ENCODE data around the gene ARSB.

ARSB gene

DNA sequence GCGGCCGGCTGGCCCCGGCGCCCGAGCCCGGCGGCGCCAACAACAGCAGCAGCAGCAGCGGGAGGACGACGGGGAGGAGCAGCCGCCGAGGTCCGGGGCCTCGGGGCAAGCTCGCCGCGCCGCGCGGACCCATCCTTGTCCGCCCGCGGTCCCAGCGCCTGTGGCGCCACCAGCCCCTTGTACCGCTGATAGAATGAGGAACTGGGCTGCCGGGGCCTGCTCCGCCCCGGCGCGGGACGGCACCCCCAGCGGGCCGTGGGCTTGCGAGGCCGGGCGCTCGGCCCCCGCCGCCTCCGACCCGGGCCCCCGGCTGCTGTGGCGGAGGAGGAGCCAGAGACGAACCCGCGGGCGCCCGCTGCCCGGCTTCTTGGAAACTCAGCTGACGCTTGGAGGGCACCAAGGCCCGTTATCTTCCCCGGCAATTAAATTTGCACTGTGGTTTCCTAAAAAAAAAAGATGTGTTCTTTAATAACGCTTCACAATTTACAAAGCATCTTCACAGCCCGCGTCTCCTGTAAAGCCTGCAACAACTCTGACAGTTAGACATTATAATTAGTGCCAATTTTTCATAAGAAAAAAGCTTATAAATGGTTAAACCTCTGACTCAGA, at the start of gene ARSB:
TSS of gene ARSB (minus strand) at position 195 of the 609 bp plus-strand sequence. CDS start at position 133, 62 bp downstream.
- DNase-seq (ENCODE audit: low read depth) = peak; percentile 64

DNA sequence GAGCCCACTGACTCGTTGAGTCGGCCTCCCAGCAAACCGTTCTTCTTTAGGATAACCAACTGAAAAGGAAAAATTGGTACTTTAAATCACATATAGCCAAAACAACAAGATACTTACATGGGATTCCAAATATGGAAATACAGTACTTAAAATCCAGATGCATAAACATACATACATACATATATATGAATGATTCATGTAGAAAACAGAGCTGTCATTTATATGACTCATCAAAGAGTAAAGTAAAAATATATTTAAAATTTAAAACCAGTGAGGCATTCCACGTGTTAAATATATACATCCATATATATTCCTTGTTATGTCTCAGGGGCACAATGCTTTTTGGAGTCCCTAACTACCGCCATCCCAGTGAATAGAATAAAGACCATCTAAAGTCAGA, 47.7 kb upstream of the ARSB start:
- DNase-seq (ENCODE audit: low read depth) = no peak

DNA sequence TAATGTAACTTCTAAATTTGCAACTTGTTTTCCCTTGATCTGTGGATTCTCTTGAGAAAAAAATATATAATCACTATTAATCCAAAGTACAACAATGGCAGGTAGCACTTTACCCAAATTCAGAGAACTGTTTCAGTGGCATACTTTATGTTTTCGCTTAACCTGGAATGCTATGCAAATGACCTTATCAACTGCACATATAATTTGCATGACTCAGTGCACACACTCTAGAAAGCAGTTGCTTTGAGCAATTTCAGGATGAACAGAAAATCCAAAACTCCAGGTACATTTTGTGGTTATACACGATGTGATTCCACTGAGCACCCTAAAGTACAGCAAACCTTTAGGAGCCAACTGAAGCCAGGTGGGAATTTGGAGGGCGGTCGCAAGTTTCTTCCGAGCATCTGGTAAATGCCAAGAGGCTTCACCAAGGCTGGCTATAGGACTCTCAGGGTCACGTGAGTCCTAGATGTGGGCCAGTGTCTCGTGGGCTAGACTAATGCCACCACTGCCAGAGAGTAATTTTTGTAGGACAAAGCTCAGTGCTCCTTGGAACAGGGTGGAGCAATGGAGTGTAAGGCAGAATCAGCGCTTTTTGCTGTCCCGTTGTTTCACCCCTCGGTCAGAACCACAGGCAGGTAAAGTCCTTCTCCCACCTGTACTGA, 47.1 kb upstream of the ARSB start:
- peak; percentile 5 for DNase-seq (ENCODE audit: low read depth)

DNA sequence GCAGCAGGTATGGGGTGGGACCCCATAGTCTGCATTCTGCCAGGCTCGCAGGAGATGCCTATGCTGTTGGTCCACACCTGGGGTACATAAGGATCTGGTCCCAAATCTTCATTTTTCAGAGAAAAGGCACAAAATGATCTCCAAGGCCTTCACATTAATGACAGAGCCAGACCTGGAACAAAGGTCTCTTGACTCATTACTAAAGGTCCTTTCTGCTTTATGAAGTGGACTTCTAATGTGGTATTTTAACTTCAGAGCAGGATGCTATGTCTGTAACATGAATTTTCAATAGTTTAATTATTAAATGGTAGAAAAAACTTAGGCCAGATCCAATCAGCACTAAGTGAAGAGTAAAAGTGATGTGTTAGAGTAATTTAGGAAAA, 46.4 kb upstream of the ARSB start:
- DNase-seq (ENCODE audit: low read depth) = no peak

DNA sequence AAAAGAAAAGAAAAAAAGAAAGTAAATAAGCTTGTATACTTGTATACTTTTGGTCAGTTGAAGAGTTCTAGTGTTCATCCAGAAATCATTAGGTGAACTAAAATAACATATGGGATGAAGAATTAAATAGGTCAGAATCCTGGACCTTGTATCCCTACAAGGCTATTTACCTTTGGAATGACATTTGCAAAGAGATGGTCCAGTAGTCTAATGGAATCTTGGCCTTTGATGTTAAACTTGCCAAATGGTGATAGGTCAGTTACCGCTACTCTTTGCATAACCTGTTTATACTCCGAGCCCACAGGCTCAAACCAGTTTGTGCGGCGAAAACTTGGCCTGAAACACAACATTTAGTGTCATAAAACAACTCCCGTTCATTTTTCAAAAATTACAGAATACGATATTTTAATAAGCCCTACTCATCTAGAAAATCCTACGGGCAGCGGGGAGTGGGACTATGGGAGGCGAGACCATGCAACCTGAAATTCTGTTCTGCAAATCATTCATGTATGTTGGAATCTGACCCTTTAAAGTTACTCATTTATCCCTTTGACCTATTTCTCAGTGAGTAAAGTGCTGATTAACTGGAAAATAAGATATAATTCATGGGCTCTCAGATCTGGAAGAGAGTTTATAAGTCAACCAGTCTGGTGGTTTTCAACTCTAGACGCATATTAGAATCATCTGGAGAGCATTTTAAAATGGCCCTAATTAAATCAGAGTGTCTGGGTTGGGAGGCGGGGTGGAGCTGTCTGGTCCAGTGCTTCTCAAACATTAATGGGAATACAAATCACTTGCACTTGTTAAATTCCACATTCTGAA, 45.8 kb upstream of the ARSB start:
- DNase-seq (ENCODE audit: low read depth) = no peak

DNA sequence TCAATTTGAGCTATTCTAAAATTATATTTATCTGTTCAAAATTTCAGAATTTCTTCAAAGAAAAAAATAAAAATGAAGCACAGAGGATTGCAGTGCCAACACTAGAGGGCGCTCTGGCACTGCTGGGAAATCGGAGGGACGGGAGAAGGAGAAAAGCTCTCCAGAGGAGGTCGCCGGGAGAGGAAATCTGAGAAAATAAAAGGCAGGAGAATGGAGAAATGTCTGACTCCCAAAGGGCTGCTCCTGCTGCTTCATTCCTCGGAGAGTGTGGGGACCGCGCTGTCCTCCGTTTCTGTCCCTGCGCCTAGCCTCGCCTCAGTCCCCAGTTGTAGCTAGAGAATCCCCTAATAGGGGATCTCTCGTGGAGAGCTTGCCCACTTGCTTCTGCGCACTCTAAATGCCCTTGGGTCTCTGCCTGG, 40.0 kb upstream of the ARSB start:
- DNase-seq (ENCODE audit: low read depth) = peak; percentile 76

DNA sequence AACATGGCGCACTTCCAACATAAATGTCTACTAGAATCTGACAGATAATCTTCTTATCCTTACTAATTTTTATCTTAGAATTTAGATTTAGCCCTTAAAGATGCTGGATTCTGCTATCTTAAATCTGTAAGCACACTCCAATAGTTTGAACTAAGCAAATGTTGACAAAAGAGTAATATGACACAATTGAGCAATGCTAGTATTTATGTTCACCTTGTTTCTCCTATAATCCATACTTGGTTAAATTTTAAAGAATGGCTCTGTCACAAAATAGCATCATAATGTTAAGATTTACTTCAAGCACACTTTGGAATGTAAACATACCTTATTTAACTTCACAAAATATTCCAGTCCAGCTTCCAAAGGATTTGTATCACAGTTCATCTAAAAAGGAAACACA, 38.8 kb upstream of the ARSB start:
- no peak for DNase-seq (ENCODE audit: low read depth)

DNA sequence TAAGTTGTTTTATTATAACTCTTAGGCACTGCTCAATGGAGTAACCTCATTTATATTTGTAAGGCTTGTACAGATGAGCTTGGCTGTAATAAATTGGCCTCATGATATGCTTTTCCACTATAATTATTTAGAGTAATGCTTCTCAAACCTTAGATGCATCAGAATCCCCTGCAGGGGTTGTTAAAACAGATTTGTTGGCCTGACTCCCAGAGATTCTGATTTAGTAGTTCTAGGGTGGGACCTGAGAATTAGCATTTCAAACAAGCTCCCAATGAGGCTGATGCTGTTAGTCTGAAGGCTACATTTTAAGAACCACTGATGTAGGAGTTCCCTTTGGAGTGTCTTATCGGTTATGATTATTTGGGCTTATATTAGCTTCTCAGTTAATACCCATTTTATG, 38.2 kb upstream of the ARSB start:
- peak; percentile 7 for DNase-seq (ENCODE audit: low read depth)

DNA sequence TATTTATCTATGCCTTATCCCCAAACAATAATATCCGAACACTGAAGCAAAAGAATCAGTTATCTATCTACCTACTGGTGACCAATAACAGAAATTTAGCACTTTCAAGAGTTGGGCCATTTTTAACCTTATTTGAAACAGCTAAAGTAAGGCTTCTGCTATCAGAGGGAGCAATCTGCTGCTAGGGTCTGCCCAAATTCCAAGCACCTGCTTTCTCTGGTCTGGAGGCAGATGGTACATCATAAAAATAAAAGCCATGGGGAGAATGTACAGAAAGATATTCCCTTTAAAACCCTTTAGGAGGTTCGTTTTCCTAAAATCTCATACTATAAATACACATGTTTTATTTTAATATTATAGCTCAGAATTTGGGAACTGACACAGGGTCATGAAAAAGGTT, 37.7 kb upstream of the ARSB start:
- DNase-seq (ENCODE audit: low read depth) = no peak

DNA sequence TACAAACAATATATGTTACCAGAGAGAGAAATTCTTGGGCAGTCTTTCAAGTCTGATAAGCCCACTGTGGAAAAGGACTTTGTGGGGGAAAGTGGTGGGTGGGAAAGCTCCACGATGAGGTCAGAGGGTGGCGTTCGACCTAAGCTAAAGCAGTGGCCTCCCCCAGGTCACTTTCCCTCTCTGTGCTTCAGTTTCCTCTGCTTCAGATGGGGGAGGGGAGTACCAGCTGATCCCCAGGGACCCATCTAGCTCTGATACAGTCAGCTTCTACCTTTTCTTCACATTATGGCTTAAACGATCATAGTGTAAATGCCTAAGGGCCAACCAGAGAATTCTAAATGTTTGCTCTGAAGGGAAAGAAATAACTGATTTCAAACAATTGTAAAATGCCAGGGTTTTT, 36.6 kb upstream of the ARSB start:
- no peak for DNase-seq (ENCODE audit: low read depth)

DNA sequence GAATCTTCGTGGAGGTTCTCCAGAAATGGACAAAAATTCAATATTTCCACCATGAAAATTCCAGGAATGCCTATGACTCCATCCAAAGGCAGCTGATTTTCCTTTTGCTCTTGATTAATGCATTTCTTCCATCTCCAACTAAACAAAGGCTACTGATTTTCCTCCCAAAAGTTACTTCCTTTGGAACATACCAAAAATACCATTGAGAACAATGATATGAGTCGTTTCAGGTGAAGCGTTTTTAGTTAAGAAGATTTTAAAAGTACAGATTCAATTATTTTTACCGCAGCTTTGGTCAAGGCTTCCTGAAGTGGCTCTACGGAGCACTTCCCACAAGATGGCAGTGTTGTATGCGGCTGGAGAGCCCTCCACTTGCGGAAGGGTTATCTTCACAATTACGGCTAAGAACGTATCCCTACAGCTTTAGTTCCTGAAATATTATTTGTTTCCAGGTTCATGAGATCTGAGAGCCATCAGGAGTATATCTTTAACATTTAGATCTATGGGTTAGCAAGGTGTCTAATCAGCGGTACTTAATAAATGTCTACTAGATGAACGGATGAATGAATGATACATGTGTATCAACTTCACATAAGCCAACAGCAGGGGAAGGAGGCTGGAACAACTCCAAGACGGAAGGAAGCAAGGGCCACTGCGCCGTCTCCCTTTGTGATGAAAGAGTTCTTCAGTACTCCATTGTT, 35.9 kb upstream of the ARSB start:
- DNase-seq (ENCODE audit: low read depth) = peak; percentile 84

DNA sequence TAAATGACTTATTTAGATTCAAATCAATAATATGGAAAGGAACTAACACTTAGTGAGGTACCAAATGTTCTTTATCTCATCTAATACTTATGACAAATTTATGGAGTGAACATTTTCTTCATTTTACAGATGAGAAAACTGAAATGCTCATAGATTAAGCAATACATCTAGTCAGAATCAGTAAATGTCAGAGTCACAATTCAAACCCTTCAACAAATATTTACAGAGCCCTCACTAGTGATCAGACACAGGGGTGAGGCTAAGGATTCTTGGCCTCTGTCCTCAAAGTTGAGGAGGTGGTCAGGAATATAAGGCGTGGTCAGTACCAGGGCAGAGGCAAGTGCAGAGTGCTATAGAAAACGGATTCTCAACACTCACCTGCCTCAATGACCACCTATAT, 29.5 kb upstream of the ARSB start:
- no peak for DNase-seq (ENCODE audit: low read depth)

DNA sequence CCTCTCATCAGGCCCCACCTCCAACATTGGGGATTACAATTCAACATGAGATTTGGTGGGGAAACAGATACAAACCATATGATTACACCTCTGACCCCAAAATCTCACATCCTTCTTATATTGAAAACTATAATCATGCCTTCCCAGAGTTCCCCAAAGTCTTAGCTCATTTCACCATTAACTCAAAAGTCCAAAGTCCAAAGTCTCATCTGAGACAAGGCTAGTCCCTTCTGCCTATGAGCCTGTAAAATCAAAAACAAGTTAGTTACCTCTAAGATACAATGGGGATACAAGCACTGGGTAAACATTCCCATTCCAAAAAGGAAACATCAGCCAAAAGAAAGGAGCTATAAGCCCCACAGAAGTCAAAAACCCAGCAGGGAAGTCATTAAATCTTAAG, 26.8 kb upstream of the ARSB start:
- no peak for DNase-seq (ENCODE audit: low read depth)

DNA sequence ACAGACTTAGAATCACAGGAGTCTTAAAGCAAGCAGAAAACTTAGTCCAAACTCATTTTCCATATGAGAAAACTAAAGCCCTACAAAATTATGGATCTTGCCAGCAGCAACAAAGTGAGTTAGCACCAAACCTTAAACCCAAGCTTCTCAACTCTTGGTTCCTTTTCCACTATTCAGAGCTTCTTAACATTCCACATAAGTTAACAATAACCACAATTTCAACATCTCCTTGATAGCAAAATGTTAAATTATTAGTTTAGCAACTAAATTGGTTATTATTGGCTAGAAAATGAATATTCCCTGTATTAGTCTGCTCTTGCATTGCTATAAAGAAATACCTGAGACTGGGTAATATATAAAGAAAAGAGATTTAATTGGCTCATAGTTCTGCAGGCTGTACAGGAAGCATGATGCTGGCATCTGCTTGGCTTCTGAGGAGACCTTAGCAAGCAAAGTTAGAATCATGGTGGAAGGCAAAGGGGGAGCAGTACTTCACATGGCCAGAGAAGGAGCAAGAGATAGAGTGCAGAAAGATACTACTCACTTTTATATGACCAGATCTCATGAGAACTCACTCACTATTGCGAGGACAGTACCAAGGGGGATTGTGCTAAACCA, 26.2 kb upstream of the ARSB start:
- peak; percentile 76 for DNase-seq (ENCODE audit: low read depth)

DNA sequence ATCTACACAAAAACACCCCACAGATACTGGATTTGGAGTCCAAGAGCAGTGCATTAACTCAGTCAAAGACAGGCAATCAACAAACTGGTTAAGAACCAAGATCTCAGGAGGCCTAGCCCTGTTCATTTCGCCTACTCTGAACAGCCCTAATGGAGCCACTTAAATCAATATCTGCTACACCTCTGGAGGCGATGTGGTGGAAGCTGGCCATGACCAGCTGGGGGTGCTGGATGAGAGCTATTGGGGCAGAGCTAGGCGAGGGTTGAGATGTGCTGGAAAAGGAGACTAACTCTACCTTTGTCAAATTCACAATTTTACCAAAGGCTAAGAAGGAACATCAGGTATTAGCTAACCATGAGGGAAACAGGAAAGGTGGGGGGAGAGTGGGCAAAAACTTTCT, 23.3 kb upstream of the ARSB start:
- no peak for DNase-seq (ENCODE audit: low read depth)

DNA sequence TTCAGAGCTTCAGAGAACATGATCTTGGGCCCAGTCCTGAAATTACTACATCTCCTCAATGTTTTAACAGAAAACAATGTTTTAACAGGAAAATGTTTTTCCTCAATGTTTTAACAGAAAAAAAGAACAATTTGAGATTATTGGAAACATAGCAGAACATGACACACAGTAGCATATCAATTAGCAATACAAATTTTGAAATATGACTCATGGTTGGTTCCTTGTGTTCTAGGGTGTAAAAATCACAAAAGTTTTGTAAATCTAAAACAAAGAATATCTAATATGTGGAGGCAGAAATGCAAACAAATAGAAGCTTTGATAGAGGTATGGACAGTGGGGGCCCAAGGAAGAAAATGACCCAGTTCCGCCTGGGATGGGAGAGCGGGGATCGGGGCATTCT, 22.8 kb upstream of the ARSB start:
- DNase-seq (ENCODE audit: low read depth) = no peak

DNA sequence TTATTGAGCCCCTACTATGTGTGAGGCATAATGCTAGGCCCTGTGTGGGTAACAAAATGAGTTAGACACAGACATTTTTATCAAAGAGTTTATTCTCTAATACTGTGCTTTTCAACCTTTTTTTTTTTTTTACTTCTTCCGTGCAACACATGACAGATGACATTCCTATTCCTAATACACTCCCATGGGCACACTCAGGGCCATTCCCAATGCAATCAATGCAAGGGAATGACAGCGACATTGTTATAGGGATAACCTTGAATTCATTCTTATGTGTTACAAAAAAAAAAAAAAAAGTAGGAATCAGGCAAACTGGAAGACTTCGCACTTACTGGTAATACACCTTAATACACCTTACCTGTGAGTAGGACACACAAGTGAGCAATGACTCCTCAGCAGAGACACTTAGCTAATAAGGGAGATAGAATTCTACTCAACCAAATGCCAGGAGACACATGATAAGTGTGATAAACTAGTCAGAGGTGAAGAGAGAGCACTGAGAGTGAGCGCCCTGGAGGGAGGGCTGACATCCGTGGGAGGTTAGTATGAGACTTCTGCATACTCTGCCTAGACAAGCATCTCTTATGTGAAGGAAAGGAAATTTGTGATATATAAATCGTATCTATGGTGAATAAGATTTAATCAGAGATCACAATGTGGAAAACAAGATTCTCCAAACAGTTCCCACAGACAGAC, 21.0 kb upstream of the ARSB start:
- no peak for DNase-seq (ENCODE audit: low read depth)

DNA sequence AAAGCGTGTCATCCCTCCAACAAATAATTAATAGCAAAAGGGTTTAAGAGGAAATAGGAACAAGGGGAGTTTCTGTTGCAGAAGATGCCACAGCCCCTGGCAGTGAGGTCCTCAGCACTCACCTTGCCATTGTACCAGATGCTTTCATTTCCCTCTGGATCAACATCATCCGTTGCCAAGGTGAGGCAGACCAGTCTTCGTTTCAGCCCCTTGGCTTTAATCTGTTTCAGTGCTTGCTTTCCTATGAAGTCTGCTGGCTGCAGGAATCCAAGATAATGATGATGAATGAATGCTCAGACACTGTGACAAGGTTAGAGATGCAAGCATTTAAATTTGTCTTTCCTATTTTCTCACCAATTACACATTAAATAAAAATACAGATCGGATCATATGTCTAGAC, 20.0 kb upstream of the ARSB start:
- no peak for DNase-seq (ENCODE audit: low read depth)

DNA sequence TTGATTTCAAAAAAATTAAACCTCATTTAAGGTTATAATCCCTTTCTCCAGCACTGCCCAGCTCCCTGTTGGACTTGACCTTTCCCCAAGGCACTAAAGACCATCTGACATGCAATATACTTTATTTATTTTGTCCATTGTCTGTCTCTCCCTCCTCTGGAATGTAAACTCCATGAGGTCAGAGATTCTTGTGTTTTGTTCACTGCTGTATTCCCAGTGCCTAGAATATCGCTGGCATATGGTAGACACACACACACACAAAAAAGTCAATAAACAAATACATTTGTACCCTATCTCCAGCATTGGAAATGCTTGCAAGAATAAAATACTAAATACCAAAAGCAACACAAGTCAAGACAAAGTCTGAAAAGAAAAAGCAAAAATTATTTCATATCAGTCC, 17.3 kb upstream of the ARSB start:
- DNase-seq (ENCODE audit: low read depth) = peak; percentile 53

DNA sequence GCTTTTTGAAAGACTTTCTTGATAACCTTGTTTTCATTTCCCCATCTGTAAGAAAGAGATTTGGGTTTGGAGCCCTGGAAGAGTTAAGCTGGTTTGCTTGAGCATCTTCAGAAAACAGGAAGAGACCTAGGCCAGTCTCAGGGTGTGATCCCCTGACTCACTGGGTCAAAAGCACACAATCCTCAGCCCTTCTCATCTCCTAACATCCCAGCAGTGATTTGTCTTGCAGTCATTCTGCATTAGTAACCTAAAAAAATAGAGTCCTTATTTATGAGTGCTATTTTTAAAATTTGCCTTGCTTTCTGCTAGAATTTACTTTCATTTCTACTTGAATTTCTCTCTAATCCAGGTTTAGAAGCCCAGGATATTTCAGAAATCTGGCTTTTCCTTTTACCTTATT, 16.4 kb upstream of the ARSB start:
- peak; percentile 75 for DNase-seq (ENCODE audit: low read depth)

DNA sequence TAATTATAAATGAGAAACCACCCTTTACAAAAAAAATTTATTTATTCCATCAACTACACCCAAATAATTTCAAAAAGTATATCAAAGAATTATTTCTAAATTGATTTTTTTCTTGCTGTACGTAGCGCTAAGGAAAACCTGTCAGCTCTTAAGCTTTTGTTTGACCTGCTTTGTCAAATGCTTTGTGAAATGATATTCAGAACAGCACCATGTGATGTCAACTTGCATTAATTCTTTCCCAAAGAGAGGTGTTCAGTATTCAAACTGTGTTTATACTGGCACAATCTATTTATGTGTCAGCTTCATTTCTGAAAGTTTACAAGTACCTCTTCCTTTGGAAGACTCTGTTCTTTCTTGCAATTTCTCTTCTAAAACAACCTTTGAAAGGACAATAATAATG, 12.0 kb upstream of the ARSB start:
- DNase-seq (ENCODE audit: low read depth) = no peak
